Superior temporal gyrus (tissue), 1 donor: Measurements from ENCODE around the gene FNDC4.

Experiments
- DNase-seq: peaks from one replicate; pipeline ENCODE4 v3.0.0-alpha.2; 2016; ENCODE audit errors: extremely low spot score

The FNDC4 gene

DNA sequence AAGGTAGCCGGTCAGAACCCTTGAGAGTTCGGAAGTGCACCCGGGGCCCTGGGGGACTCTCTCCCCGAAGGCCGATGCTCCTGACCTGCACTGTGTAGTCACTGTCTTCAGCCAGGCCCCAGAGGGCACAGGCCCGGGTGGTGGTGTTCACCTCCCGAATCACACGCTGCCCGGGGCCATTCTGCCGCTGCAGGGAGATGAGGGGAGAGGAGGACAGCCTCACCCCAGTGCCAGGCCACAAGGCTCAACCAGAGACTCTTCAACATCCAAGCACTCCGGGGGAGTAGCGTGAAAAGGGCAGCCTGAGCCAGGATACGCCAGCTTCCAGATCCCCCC lies 1.1 kb downstream of the FNDC4 start:
- no peak for DNase-seq

GRCh38 chr2:27492557-27492956 lies 2.4 kb downstream of the FNDC4 start:
- no peak for DNase-seq

- peak; percentile 99 for DNase-seq
Observed at GRCh38 chr2:27489498-27490397, 5.3 kb downstream of the FNDC4 start, which contains the start of gene IFT172. Gene IFT172, minus strand, starts transcription at chr2:27489743. Its CDS starts 90 bp downstream, at chr2:27489653.

GRCh38 chr2:27489118-27489497 lies 5.9 kb downstream of the FNDC4 start:
- no peak for DNase-seq

DNA sequence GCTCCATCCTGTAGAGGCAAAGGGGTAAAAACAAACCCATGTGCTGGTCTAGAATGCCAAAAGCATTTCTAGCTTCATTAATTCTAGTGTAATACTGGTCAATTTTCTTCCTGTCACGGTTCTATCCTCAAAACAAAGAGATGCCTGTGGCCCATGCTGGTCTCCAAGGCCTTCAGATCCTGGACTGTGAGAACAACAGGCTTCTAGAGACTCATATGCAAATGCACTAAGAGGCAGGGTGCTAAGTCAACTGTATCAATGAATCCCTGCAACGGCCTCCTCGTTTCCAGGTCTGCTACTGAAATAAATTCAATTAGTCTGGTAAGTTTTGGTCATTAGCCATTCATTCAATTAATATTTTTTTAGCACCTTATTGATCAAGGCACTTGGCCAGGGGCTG lies 9.5 kb downstream of the FNDC4 start:
- peak; percentile 29 for DNase-seq

- no peak for DNase-seq
Observed at GRCh38 chr2:27471961-27472360, 23.0 kb downstream of the FNDC4 start.

DNA sequence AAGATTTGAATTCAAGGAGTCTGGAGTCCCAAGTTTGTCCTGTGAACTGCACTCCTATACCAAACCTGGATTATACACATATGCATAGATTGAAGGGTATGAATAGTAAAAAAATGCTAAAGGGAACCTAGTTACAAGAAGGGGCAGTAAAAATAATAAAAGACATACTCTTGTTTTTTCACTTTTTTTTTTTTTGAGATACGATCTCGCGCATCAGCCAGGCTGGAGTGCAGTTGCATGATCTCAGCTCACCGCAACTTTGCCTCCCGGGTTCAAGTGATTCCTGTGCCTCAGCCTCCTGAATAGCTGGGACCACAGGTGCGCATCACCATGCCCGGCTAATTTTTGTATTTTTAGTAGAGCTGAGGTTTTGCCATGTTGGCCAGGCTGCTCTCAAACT lies 30.6 kb downstream of the FNDC4 start:
- no peak for DNase-seq

- no peak for DNase-seq
Observed at GRCh38 chr2:27461118-27461517, 33.9 kb downstream of the FNDC4 start.

GRCh38 chr2:27453968-27454367 lies 41.0 kb downstream of the FNDC4 start:
- no peak for DNase-seq

- no peak for DNase-seq
Observed at GRCh38 chr2:27451095-27451494, 43.9 kb downstream of the FNDC4 start.

DNA sequence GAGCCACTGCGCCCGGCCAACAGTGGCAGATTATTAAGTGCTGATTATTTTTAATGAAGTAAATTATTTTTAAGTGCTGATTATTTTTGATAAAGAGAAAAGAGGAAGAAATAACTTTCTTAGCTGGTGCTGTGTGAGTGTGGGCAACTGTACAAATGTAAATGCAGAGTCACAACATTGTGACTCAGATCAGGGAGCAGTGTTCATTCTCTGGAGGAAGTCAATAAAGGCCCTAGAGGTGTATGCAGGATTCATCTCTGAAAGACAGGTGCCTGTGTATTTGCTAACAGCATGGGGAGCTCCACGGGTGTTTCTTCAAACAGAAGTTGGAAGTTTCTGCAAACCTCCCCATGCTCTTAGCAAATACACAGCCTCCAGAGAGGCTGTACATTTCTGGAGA lies 46.6 kb downstream of the FNDC4 start:
- no peak for DNase-seq

DNA sequence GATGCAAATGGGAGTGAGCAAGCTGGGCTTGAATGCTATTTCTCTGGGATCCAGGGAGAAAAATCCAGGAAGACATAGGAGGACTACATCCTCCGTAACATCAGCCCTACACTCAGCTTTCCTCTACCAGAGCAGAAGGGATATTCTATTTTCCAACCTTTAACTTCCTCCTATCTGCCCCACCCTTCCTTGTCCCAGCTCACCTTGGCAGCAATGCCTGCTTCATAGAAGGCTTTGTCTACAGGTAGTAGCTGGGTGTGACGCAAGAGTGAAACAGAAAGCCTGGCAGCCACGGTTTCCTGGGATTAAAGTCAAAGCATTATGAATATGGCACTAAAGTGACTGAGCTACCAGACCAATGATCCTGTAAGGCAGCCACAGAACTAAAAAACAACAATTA lies 48.9 kb downstream of the FNDC4 start:
- DNase-seq, result no peak

- no peak for DNase-seq
Observed at GRCh38 chr2:27445615-27446014, 49.4 kb downstream of the FNDC4 start.

GRCh38 chr2:27445155-27445554 lies 49.8 kb downstream of the FNDC4 start:
- no peak for DNase-seq

GRCh38 chr2:27442920-27443282 lies 52.1 kb downstream of the FNDC4 start:
- no peak for DNase-seq

DNA sequence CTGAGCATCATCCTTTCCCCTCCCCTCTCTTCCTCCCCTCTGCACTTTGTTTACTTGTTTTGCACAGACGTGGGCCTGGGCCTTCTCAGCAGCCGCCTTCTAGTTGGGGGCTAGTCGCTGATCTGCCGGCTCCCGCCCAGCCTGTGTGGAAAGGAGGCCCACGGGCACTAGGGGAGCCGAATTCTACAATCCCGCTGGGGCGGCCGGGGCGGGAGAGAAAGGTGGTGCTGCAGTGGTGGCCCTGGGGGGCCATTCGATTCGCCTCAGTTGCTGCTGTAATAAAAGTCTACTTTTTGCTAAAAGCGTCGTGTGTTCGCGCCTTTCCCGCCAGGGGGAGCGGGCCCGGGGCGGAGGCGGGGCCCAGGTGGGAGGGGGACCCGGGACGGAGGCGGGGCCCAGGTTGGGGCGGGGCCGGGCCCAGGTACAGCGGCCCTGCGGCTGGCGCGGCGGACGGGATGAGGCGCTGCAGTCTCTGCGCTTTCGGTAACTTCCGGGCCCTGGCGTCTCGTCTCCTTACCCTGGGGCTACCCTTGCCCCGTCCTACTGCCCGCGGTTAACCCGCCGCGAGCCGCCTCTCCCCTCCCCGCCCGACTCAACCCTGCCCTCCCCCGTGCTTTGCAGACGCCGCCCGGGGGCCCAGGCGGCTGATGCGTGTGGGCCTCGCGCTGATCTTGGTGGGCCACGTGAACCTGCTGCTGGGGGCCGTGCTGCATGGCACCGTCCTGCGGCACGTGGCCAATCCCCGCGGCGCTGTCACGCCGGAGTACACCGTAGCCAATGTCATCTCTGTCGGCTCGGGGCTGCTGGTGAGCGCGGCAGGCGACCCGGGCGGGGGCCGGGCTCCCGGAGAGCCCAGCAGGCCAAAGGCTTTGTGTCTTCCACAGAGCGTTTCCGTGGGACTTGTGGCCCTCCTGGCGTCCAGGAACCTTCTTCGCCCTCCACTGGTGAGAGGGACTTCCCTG lies 52.8 kb downstream of the FNDC4 start, which contains the start of gene KRTCAP3:
Gene KRTCAP3, plus strand, starts transcription at position 424 of the 962 bp plus-strand sequence. Its CDS starts 32 bp downstream, at position 456.
- no peak for DNase-seq
